ENCODE data around the gene GLRX. TPM values are rescaled to one million over a fixed set of nuclear protein-coding genes. Genes with fewer than 3 reads are reported as not detected.

GLRX gene
- total and polyA plus RNA-seq, 10 of the 15 experiments (the other 5 are each of a cell fraction or from before 2014, with no cell fraction given) = 63.0 to 366 (median 186) TPM

DNA sequence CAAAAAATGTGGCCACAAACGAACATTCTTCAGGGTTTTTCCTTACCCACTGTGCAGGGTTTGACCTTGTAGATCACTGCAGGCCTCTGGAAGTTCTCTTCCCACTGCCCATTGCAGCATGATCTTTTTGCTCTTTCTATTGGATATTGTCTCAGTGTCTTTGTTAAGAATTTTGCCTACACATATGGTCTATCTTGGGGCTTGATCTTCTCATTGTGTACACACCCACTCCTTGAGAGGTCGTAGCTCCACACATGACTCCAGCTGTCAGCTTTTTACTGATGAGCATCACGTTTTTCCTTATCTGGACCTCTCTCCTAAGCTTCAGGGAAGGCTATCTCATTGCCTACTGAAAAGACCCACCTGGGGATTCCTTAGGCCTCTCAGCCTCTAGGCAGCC lies 3.0 kb upstream of the GLRX start:
- POLR2A ChIA-PET = interaction anchor here (1.0 to 10.1 kb wide), 3 partner anchors 10 to 17 kb away, joined by 4 to 153 read pairs (median 43); no protein-coding TSS in a partner anchor
- no peak overlapping the region for H3K4me3 ChIP-seq
- 64% methylated on average over 3 of the region's 3 CpGs for WGBS (ENCODE audit: insufficient coverage, insufficient replicate concordance, low lambda C conversion rate, missing lambda C conversion rate)
- FAIRE-seq (no peak), ATAC-seq (no peak), DNase-seq (ENCODE audit: low read depth, low spot score) (no peak)
- intact Hi-C loops (cut with micrococcal nuclease; ENCODE audit: unreplicated experiment) = no loop called here
- H3K9ac ChIP-seq (ENCODE audit: control insufficient read depth, insufficient read depth, low read length) = no peak overlapping the region
- no peak overlapping the region for H3K4me2 ChIP-seq (ENCODE audit: control insufficient read depth, insufficient read depth)
- SMC1A ChIA-PET (ENCODE audit: uncharacterized antibody, unreplicated experiment) = interaction anchor here (5.8 to 15.2 kb wide), 4 partner anchors 17 to 44 kb away, joined by 21 to 320 read pairs (median 140); no protein-coding TSS in a partner anchor
- H2AFZ ChIP-seq (ENCODE audit: control insufficient read depth, low read depth, low read length) = no peak overlapping the region
- H3K36me3 ChIP-seq (ENCODE audit: control insufficient read depth in 2 of 2, insufficient read depth in 2 of 2, low read length in 1 of 2) = no peaks in the 10 kb centered on the region
- no peaks in the 10 kb centered on the region for H4K20me1 ChIP-seq (ENCODE audit: control insufficient read depth, insufficient read depth)
- peaks cover 18% of the 10 kb centered on the region for H3K4me1 ChIP-seq (ENCODE audit: control insufficient read depth, insufficient read depth, low read length)
- H3K27ac ChIP-seq (ENCODE audit: control insufficient read depth, insufficient read depth) = no peak overlapping the region
- RAD21 ChIA-PET (ENCODE audit: unreplicated experiment) = interaction anchor here (8.6 to 12.7 kb wide), 2 partner anchors 14 to 18 kb away, joined by 149 to 186 read pairs; no protein-coding TSS in a partner anchor
- TF ChIP-seq, protein P1, sequence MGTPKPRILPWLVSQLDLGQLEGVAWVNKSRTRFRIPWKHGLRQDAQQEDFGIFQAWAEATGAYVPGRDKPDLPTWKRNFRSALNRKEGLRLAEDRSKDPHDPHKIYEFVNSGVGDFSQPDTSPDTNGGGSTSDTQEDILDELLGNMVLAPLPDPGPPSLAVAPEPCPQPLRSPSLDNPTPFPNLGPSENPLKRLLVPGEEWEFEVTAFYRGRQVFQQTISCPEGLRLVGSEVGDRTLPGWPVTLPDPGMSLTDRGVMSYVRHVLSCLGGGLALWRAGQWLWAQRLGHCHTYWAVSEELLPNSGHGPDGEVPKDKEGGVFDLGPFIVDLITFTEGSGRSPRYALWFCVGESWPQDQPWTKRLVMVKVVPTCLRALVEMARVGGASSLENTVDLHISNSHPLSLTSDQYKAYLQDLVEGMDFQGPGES (IDR thresholded peaks at IDR 0.05) = no peak
- TF ChIP-seq CREB1 (IDR thresholded peaks at IDR 0.05; ENCODE audit: low read depth) (no peak), RAD51 (IDR thresholded peaks at IDR 0.05) (no peak), KLF5 (IDR thresholded peaks at IDR 0.05; ENCODE audit: partially characterized antibody) (no peak), CBX5 (IDR thresholded peaks at IDR 0.05; ENCODE audit: low read depth) (no peak), ZBTB4 (CRISPR knock-in tag; IDR thresholded peaks at IDR 0.05) (no peak), IRF5 (IDR thresholded peaks at IDR 0.05; ENCODE audit: borderline replicate concordance) (no peak), HDGF (IDR thresholded peaks at IDR 0.05) (no peak), MYC (IDR thresholded peaks at IDR 0.05; ENCODE audit: insufficient read depth, insufficient read length, insufficient replicate concordance, low read length, severe bottlenecking) (no peak)
- TF ChIP-seq, protein P2, sequence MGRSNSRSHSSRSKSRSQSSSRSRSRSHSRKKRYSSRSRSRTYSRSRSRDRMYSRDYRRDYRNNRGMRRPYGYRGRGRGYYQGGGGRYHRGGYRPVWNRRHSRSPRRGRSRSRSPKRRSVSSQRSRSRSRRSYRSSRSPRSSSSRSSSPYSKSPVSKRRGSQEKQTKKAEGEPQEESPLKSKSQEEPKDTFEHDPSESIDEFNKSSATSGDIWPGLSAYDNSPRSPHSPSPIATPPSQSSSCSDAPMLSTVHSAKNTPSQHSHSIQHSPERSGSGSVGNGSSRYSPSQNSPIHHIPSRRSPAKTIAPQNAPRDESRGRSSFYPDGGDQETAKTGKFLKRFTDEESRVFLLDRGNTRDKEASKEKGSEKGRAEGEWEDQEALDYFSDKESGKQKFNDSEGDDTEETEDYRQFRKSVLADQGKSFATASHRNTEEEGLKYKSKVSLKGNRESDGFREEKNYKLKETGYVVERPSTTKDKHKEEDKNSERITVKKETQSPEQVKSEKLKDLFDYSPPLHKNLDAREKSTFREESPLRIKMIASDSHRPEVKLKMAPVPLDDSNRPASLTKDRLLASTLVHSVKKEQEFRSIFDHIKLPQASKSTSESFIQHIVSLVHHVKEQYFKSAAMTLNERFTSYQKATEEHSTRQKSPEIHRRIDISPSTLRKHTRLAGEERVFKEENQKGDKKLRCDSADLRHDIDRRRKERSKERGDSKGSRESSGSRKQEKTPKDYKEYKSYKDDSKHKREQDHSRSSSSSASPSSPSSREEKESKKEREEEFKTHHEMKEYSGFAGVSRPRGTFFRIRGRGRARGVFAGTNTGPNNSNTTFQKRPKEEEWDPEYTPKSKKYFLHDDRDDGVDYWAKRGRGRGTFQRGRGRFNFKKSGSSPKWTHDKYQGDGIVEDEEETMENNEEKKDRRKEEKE (IDR thresholded peaks at IDR 0.05) = no peak
- TF ChIP-seq, protein P3, sequence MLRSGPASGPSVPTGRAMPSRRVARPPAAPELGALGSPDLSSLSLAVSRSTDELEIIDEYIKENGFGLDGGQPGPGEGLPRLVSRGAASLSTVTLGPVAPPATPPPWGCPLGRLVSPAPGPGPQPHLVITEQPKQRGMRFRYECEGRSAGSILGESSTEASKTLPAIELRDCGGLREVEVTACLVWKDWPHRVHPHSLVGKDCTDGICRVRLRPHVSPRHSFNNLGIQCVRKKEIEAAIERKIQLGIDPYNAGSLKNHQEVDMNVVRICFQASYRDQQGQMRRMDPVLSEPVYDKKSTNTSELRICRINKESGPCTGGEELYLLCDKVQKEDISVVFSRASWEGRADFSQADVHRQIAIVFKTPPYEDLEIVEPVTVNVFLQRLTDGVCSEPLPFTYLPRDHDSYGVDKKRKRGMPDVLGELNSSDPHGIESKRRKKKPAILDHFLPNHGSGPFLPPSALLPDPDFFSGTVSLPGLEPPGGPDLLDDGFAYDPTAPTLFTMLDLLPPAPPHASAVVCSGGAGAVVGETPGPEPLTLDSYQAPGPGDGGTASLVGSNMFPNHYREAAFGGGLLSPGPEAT (IDR thresholded peaks at IDR 0.05; ENCODE audit: low read depth) = no peak
- in situ Hi-C loops (cut with MboI) = no loop called here
- CTCF ChIA-PET = interaction anchor here (10.9 to 11.4 kb wide), 2 partner anchors 13 to 42 kb away, joined by 102 to 145 read pairs; no protein-coding TSS in a partner anchor
- BruUV-seq (replicated peaks) = no TSS peak
- peaks cover 22% of the 10 kb centered on the region for H3K79me2 ChIP-seq (ENCODE audit: control insufficient read depth, insufficient read depth, low read length)
- no peaks in the 10 kb centered on the region for H3K9me3 ChIP-seq (replicated peaks; ENCODE audit: control insufficient read depth, insufficient read depth, low read length)
- H3K27me3 ChIP-seq (replicated peaks in 1 of 2; ENCODE audit: control insufficient read depth in 2 of 2, insufficient read depth in 2 of 2, low read length in 1 of 2) = no peaks in the 10 kb centered on the region
